Measurements from ENCODE around the gene PCYT2.

PCYT2 gene

DNA sequence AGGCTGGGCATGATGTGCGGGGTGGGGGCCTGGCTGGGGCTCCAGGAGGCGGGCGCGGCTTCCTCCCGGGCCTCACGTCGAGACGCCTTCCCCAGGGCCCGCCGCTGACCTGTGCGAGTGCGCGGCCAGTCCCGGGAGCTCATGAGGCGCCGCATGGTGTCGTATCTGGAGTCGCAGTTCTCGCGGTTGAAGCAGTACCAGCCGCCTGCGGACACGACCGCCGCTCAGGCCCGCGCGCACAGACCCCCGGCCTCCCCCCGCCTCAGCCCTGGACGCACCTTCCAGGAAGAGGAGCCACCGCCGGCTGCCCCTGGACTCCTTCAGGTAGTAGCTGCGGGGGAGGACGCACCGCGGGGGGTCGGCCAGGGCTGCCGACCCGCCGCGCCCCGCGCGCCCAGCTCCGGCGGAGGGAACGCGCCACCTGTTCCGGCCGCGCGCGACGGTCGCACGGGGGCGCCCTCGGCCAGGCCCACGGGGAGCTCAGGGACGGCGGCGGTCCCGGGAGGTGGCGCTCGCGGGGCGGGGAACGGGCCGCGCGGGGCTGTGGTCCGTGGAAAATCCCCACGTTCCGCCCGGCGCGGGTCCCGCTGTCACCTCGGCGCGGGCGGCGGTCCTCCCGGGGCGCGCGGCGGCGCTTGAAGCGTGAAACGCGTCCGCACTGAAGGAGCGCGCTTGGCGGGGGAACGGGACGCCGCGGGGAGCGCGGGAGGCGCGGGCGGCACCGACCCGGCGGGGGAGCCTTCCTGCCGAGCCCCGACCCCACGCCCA, 48.3 kb upstream of the PCYT2 start (continued):
- TF ChIP-seq ATF2 (tag by site-specific recombination; IDR thresholded peaks at IDR 0.05; ENCODE audit: low read depth) = no peak
- no peak for TF ChIP-seq ZSCAN23 (tag by site-specific recombination; IDR thresholded peaks at IDR 0.05)
- TF ChIP-seq ZNF184 (tag by site-specific recombination; IDR thresholded peaks at IDR 0.05) = no peak
- TF ChIP-seq ZNF248 (tag by site-specific recombination; IDR thresholded peaks at IDR 0.05) = no peak
- 0 out of 2 replicates have a peak, but pooled peaks have one; percentile 18 for TF ChIP-seq GLIS2 (tag by site-specific recombination; IDR thresholded peaks at IDR 0.05)
- no peak for TF ChIP-seq ZNF544 (tag by site-specific recombination; IDR thresholded peaks at IDR 0.05)
- peak; percentile 12; the same call in 1 of the 2 replicates for TF ChIP-seq ZNF335 (tag by site-specific recombination; conservative IDR thresholded peaks at IDR 0.05)
- no peak for TF ChIP-seq PRDM1 (tag by site-specific recombination; IDR thresholded peaks at IDR 0.05)
- no peak for TF ChIP-seq ZNF239 (tag by site-specific recombination; IDR thresholded peaks at IDR 0.05)
- no peak for TF ChIP-seq ZNF280D (tag by site-specific recombination; IDR thresholded peaks at IDR 0.05)
- no peak; the same call in 1 of the 2 replicates for TF ChIP-seq ZBTB6 (tag by site-specific recombination; IDR thresholded peaks at IDR 0.05)
- TF ChIP-seq ZNF664 (tag by site-specific recombination; IDR thresholded peaks at IDR 0.05) = no peak
- TF ChIP-seq FEZF1 (tag by site-specific recombination; IDR thresholded peaks at IDR 0.05) = no peak

GRCh38 chr17:81958633-81959342, 47.6 kb upstream of the PCYT2 start:
- Histone ChIP-seq H3K9me3 (ENCODE audit: control insufficient read depth, insufficient read depth, low read depth, low read length) (no peaks in the 10 kb centered on the region), H3K4me1 (ENCODE audit: control insufficient read depth, insufficient read depth, low read length) (peaks cover 4% of the 10 kb centered on the region; the same call in 1 of the 2 replicates), H3K4me3 (ENCODE audit: low read depth, low read length) (no peak overlapping the region), H3K27ac (ENCODE audit: extremely low read depth, low read depth, low read length) (no peak overlapping the region), H3K36me3 (ENCODE audit: control insufficient read depth in 2 of 2, insufficient read depth in 1 of 2, low read length in 2 of 2) (no peaks in the 10 kb centered on the region)
- ChIA-PET POLR2A (interaction anchor here (0.7 to 2.3 kb wide), 12 partner anchors 19 to 148 kb away, joined by 3 to 16 read pairs (median 4); partner anchors contain the start of genes ASPSCR1, CENPX, DCXR and FASN), CTCF (interaction anchor here (0.6 to 3.0 kb wide), 47 partner anchors 8 to 1208 kb away, joined by 3 to 105 read pairs (median 4); partner anchors contain the start of genes ASPSCR1, CENPX, DCXR and LRRC45)
- TF ChIP-seq ZNF530 (tag by site-specific recombination; IDR thresholded peaks at IDR 0.05; ENCODE audit: low read depth) (no peak), ZNF248 (tag by site-specific recombination; IDR thresholded peaks at IDR 0.05) (no peak), ZIC2 (tag by site-specific recombination; IDR thresholded peaks at IDR 0.05) (peak; percentile 75), ZNF664 (tag by site-specific recombination; IDR thresholded peaks at IDR 0.05) (no peak), ZNF155 (tag by site-specific recombination; IDR thresholded peaks at IDR 0.05) (no peak), PBX3 (CRISPR knock-in tag; IDR thresholded peaks at IDR 0.05) (no peak), GLIS1 (tag by site-specific recombination; IDR thresholded peaks at IDR 0.05) (peak; percentile 93), KLF10 (tag by site-specific recombination; IDR thresholded peaks at IDR 0.05) (no peak), ZNF335 (tag by site-specific recombination; conservative IDR thresholded peaks at IDR 0.05) (peak; percentile 61), ATF2 (tag by site-specific recombination; IDR thresholded peaks at IDR 0.05; ENCODE audit: low read depth) (no peak), ZBTB7A (tag by site-specific recombination; IDR thresholded peaks at IDR 0.05; ENCODE audit: low read depth) (no peak), ZNF704 (tag by site-specific recombination; IDR thresholded peaks at IDR 0.05) (no peak), ZNF549 (tag by site-specific recombination; IDR thresholded peaks at IDR 0.05) (no peak)
- TF ChIP-seq, protein P1, sequence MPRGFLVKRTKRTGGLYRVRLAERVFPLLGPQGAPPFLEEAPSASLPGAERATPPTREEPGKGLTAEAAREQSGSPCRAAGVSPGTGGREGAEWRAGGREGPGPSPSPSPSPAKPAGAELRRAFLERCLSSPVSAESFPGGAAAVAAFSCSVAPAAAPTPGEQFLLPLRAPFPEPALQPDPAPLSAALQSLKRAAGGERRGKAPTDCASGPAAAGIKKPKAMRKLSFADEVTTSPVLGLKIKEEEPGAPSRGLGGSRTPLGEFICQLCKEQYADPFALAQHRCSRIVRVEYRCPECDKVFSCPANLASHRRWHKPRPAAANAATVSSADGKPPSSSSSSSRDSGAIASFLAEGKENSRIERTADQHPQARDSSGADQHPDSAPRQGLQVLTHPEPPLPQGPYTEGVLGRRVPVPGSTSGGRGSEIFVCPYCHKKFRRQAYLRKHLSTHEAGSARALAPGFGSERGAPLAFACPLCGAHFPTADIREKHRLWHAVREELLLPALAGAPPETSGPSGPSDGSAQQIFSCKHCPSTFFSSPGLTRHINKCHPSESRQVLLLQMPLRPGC (tag by site-specific recombination; IDR thresholded peaks at IDR 0.05) = no peak

Data from HEK293 (cell line).